Measurements from ENCODE around the gene RPS6KL1.

DNA sequence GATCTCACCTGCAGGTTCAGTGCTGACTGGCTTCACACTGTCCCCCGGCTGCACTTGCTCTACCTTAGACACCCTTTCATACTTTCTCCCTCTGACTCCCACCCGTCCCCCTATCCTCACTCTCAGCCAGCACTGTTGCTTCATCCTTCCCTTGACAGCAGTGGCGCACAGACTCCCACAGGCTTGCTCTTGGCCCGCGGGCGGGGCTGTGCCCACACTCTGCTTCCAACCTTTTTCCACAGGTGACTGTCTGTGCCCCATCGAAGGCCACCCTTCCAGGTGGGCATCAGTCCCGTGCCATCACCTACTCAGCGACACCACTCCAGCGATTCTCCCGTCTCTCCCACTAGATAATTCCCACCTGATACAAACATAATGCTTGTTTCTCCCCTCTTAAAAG lies 1.0 kb upstream of the RPS6KL1 start:
- no peak for TF ChIP-seq EGR1 (IDR thresholded peaks at IDR 0.05; ENCODE audit: low read depth in 2 of 2)
- TF ChIP-seq, protein P1, sequence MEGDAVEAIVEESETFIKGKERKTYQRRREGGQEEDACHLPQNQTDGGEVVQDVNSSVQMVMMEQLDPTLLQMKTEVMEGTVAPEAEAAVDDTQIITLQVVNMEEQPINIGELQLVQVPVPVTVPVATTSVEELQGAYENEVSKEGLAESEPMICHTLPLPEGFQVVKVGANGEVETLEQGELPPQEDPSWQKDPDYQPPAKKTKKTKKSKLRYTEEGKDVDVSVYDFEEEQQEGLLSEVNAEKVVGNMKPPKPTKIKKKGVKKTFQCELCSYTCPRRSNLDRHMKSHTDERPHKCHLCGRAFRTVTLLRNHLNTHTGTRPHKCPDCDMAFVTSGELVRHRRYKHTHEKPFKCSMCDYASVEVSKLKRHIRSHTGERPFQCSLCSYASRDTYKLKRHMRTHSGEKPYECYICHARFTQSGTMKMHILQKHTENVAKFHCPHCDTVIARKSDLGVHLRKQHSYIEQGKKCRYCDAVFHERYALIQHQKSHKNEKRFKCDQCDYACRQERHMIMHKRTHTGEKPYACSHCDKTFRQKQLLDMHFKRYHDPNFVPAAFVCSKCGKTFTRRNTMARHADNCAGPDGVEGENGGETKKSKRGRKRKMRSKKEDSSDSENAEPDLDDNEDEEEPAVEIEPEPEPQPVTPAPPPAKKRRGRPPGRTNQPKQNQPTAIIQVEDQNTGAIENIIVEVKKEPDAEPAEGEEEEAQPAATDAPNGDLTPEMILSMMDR (IDR thresholded peaks at IDR 0.05; ENCODE audit: low read depth, low read length, missing input control), result no peak
- no peak for TF ChIP-seq RAD21 (IDR thresholded peaks at IDR 0.05)
- TF ChIP-seq, protein P2, sequence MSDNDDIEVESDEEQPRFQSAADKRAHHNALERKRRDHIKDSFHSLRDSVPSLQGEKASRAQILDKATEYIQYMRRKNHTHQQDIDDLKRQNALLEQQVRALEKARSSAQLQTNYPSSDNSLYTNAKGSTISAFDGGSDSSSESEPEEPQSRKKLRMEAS (IDR thresholded peaks at IDR 0.05), result no peak
- TF ChIP-seq SP1 (IDR thresholded peaks at IDR 0.05), result no peak
- TF ChIP-seq ATF3 (IDR thresholded peaks at IDR 0.05), result no peak
- TF ChIP-seq TAF1 (conservative IDR thresholded peaks at IDR 0.05), result no peak
- TF ChIP-seq YY1 (IDR thresholded peaks at IDR 0.05), result no peak
- TF ChIP-seq, protein P3, sequence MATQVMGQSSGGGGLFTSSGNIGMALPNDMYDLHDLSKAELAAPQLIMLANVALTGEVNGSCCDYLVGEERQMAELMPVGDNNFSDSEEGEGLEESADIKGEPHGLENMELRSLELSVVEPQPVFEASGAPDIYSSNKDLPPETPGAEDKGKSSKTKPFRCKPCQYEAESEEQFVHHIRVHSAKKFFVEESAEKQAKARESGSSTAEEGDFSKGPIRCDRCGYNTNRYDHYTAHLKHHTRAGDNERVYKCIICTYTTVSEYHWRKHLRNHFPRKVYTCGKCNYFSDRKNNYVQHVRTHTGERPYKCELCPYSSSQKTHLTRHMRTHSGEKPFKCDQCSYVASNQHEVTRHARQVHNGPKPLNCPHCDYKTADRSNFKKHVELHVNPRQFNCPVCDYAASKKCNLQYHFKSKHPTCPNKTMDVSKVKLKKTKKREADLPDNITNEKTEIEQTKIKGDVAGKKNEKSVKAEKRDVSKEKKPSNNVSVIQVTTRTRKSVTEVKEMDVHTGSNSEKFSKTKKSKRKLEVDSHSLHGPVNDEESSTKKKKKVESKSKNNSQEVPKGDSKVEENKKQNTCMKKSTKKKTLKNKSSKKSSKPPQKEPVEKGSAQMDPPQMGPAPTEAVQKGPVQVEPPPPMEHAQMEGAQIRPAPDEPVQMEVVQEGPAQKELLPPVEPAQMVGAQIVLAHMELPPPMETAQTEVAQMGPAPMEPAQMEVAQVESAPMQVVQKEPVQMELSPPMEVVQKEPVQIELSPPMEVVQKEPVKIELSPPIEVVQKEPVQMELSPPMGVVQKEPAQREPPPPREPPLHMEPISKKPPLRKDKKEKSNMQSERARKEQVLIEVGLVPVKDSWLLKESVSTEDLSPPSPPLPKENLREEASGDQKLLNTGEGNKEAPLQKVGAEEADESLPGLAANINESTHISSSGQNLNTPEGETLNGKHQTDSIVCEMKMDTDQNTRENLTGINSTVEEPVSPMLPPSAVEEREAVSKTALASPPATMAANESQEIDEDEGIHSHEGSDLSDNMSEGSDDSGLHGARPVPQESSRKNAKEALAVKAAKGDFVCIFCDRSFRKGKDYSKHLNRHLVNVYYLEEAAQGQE (IDR thresholded peaks at IDR 0.05), result no peak
- no peak for TF ChIP-seq JUND (IDR thresholded peaks at IDR 0.05)
- TF ChIP-seq FOXA1 (IDR thresholded peaks at IDR 0.05), result no peak
- TF ChIP-seq FOXA2 (IDR thresholded peaks at IDR 0.05), result no peak
